ENCODE results near the gene MAS1.

- TF ChIP-seq, protein P1, sequence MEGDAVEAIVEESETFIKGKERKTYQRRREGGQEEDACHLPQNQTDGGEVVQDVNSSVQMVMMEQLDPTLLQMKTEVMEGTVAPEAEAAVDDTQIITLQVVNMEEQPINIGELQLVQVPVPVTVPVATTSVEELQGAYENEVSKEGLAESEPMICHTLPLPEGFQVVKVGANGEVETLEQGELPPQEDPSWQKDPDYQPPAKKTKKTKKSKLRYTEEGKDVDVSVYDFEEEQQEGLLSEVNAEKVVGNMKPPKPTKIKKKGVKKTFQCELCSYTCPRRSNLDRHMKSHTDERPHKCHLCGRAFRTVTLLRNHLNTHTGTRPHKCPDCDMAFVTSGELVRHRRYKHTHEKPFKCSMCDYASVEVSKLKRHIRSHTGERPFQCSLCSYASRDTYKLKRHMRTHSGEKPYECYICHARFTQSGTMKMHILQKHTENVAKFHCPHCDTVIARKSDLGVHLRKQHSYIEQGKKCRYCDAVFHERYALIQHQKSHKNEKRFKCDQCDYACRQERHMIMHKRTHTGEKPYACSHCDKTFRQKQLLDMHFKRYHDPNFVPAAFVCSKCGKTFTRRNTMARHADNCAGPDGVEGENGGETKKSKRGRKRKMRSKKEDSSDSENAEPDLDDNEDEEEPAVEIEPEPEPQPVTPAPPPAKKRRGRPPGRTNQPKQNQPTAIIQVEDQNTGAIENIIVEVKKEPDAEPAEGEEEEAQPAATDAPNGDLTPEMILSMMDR (IDR thresholded peaks at IDR 0.05), result no peak
- no peak for TF ChIP-seq POLR2A (IDR thresholded peaks at IDR 0.05)
Measured at GRCh38 chr6:159899994-159900745, 9.4 kb downstream of the MAS1 start.

All from ovary (tissue), 3 donors.